ENCODE results near the gene PALM.

PALM gene

GRCh38 chr19:737591-738093 lies 28.9 kb downstream of the PALM start:
- TF ChIP-seq GLIS3 (CRISPR knock-in tag; IDR thresholded peaks at IDR 0.05) (no peak), ZFP3 (CRISPR knock-in tag; IDR thresholded peaks at IDR 0.05) (no peak), ZNF565 (CRISPR knock-in tag; conservative IDR thresholded peaks at IDR 0.05; ENCODE audit: low read depth) (no peak), TOX (CRISPR knock-in tag; IDR thresholded peaks at IDR 0.05; ENCODE audit: borderline replicate concordance) (no peak), ISL1 (CRISPR knock-in tag; IDR thresholded peaks at IDR 0.05) (no peak), CSRNP3 (CRISPR knock-in tag; IDR thresholded peaks at IDR 0.05) (no peak), PPARA (CRISPR knock-in tag; IDR thresholded peaks at IDR 0.05; ENCODE audit: borderline replicate concordance) (no peak), POU6F1 (CRISPR knock-in tag; IDR thresholded peaks at IDR 0.05; ENCODE audit: borderline replicate concordance, low read depth) (no peak), ZNF8 (CRISPR knock-in tag; IDR thresholded peaks at IDR 0.05) (no peak), ESRRG (CRISPR knock-in tag; IDR thresholded peaks at IDR 0.05) (no peak), ZC3H10 (CRISPR knock-in tag; IDR thresholded peaks at IDR 0.05) (no peak), TSHZ2 (CRISPR knock-in tag; IDR thresholded peaks at IDR 0.05) (no peak), CREB5 (CRISPR knock-in tag; IDR thresholded peaks at IDR 0.05; ENCODE audit: low read depth) (no peak), ZFP30 (CRISPR knock-in tag; IDR thresholded peaks at IDR 0.05) (no peak), SNAI2 (CRISPR knock-in tag; IDR thresholded peaks at IDR 0.05) (no peak), ARNTL (CRISPR knock-in tag; IDR thresholded peaks at IDR 0.05; ENCODE audit: borderline replicate concordance, low read depth) (no peak), OSR1 (CRISPR knock-in tag; IDR thresholded peaks at IDR 0.05) (no peak), PATZ1 (CRISPR knock-in tag; IDR thresholded peaks at IDR 0.05; ENCODE audit: borderline replicate concordance) (no peak), TCF4 (CRISPR knock-in tag; IDR thresholded peaks at IDR 0.05; ENCODE audit: borderline replicate concordance) (no peak)
- peak; percentile 82 for ATAC-seq

GRCh38 chr19:738509-739128 lies 29.9 kb downstream of the PALM start:
- no peak for ATAC-seq
- TF ChIP-seq ISL1 (CRISPR knock-in tag; IDR thresholded peaks at IDR 0.05): no peak
- TF ChIP-seq ARNTL (CRISPR knock-in tag; IDR thresholded peaks at IDR 0.05; ENCODE audit: borderline replicate concordance, low read depth): no peak
- no peak for TF ChIP-seq RARB (CRISPR knock-in tag; IDR thresholded peaks at IDR 0.05)
- TF ChIP-seq GLIS3 (CRISPR knock-in tag; IDR thresholded peaks at IDR 0.05): no peak
- no peak for TF ChIP-seq ZC3H10 (CRISPR knock-in tag; IDR thresholded peaks at IDR 0.05)
- no peak for TF ChIP-seq CSDC2 (CRISPR knock-in tag; IDR thresholded peaks at IDR 0.05)
- no peak for TF ChIP-seq BACH2 (CRISPR knock-in tag; IDR thresholded peaks at IDR 0.05; ENCODE audit: borderline replicate concordance)
- no peak for TF ChIP-seq CSRNP3 (CRISPR knock-in tag; IDR thresholded peaks at IDR 0.05)
- TF ChIP-seq TCF4 (CRISPR knock-in tag; IDR thresholded peaks at IDR 0.05; ENCODE audit: borderline replicate concordance): no peak
- TF ChIP-seq TOX (CRISPR knock-in tag; IDR thresholded peaks at IDR 0.05; ENCODE audit: borderline replicate concordance): no peak
- TF ChIP-seq ZNF8 (CRISPR knock-in tag; IDR thresholded peaks at IDR 0.05): no peak
- no peak for TF ChIP-seq ZNF70 (CRISPR knock-in tag; IDR thresholded peaks at IDR 0.05)
- TF ChIP-seq PATZ1 (CRISPR knock-in tag; IDR thresholded peaks at IDR 0.05; ENCODE audit: borderline replicate concordance): no peak
- no peak for TF ChIP-seq CREB5 (CRISPR knock-in tag; IDR thresholded peaks at IDR 0.05; ENCODE audit: low read depth)
- TF ChIP-seq PPARA (CRISPR knock-in tag; IDR thresholded peaks at IDR 0.05; ENCODE audit: borderline replicate concordance): no peak
- TF ChIP-seq SNAI2 (CRISPR knock-in tag; IDR thresholded peaks at IDR 0.05): no peak

Measured in SK-N-SH treated with all-trans-retinoic acid at 6 μM for 48 hours (cell line).